Motor neuron (in vitro differentiated cells): Measurements from ENCODE around the gene PARD3. TPM values are rescaled to one million over a fixed set of nuclear protein-coding genes. Genes with fewer than 3 reads are reported as not detected.

Source experiments
- ATAC-seq, 8 experiments: fragments of 200-7000 bp; cut with Tn5 transposase; replicated peaks in 6 of 8; 2 replicates each; pipeline ENCODE4 v1.8.0; 2021; ENCODE audit warnings: mild to moderate bottlenecking in 8 of 8, moderate library complexity in 8 of 8
- H3K27ac ChIP-seq, 2 donors: fragments of 250-450 bp; sonication (Bioruptor Pico); 2 replicates each; pipeline ENCODE4 v1.9.0; 2021; ENCODE audit warnings: antibody characterized with exemption in 2 of 2, mild to moderate bottlenecking in 2 of 2, moderate library complexity in 1 of 2
- H3K4me1 ChIP-seq, 2 donors: fragments of 250-450 bp; sonication (Bioruptor Pico); replicated peaks in 1 of 2; 2 replicates each; pipeline ENCODE4 v1.6.1; 2021; ENCODE audit warnings: antibody characterized with exemption in 2 of 2, mild to moderate bottlenecking in 2 of 2, moderate library complexity in 1 of 2
- H3K4me3 ChIP-seq, 5 donors: fragments of 250-450 bp; sonication (Bioruptor Pico); 2 replicates each; pipeline ENCODE4 v1.9.0; 2021; ENCODE audit warnings: antibody characterized with exemption in 5 of 5, mild to moderate bottlenecking in 5 of 5, moderate library complexity in 4 of 5
- WGBS, 10 experiments: fragments of 450-650 bp; shearing (Covaris generic); methylation state at CpG; one replicate each; pipeline ENCODE4 v1.0.0; 2022; 5-methylcytosine and 5-hydroxymethylcytosine counted together
- in situ Hi-C, 9 experiments: fragments of 400-800 bp; cut with MboI; loops; one replicate each; pipeline ENCODE4 v1.15.0; 2021; ENCODE audit warnings: low sequenced_read_pairs in 9 of 9, low pct_unique_long_range_greater_than_20kb in 2 of 9; ENCODE audit not compliant: unreplicated experiment in 9 of 9
- total RNA-seq, 8 experiments: library from RNA; unstranded; fragments of 300-600 nt; gene quantifications; 2 replicates each; pipeline versions ENCODE4 v1.2.3 to v1.2.4, GENCODE V29; 2022

PARD3 gene
- total RNA-seq, 8 experiments from 2014 or later = 21.5 to 154 (median 34.0) TPM

GRCh38 chr10:34721208-34721840, 93.8 kb downstream of the PARD3 start:
- no peak overlapping the region for H3K27ac ChIP-seq
- in situ Hi-C loops = loop anchor here in 1 of 9 experiments (25.0 kb wide), 1 partner anchor 241 kb away; no protein-coding TSS in a partner anchor
- no peak overlapping the region for H3K4me3 ChIP-seq
- 30 to 100% (median 90%) methylated on average over 1 to 4 of the region's 5 CpGs; no CpG with 5 or more reads in 3 of the 10 experiments for WGBS, 10 experiments
- peaks cover 2 to 7% of the 10 kb centered on the region in 2 donors for H3K4me1 ChIP-seq
- ATAC-seq = peak in 6 of 8 experiments; percentile 11 to 87 (median 30)

- ATAC-seq = no peak
- in situ Hi-C loops = loop anchor here in 1 of 9 experiments (25.0 kb wide), 1 partner anchor 243 kb away; no protein-coding TSS in a partner anchor
- H3K27ac ChIP-seq = no peak overlapping the region
- WGBS, 10 experiments = 40 to 100% (median 100%) methylated on average over 1 of the region's 1 CpG; no CpG with 5 or more reads in 5 of the 10 experiments
- no peak overlapping the region for H3K4me3 ChIP-seq
- peaks cover 2 to 7% of the 10 kb centered on the region in 2 donors for H3K4me1 ChIP-seq
These were observed 95.3 kb downstream of the PARD3 start for GRCh38 chr10:34719746-34720145.

GRCh38 chr10:34719328-34719727, 95.8 kb downstream of the PARD3 start:
- Histone ChIP-seq H3K27ac (no peak overlapping the region), H3K4me1 (peaks cover 2 to 7% of the 10 kb centered on the region in 2 donors), H3K4me3 (no peak overlapping the region)
- in situ Hi-C loops = loop anchor here in 1 of 9 experiments (25.0 kb wide), 1 partner anchor 243 kb away; no protein-coding TSS in a partner anchor
- no peak for ATAC-seq
- WGBS, 10 experiments = 43 to 100% (median 81%) methylated on average over 1 to 2 of the region's 2 CpGs

GRCh38 chr10:34717429-34717828, 97.7 kb downstream of the PARD3 start:
- H3K4me1 ChIP-seq = peaks cover 0 to 2% of the 10 kb centered on the region in 2 donors
- WGBS, 10 experiments = 90 to 100% (median 95%) methylated on average over 1 to 7 of the region's 7 CpGs; no CpG with 5 or more reads in 3 of the 10 experiments
- in situ Hi-C loops = loop anchor here in 1 of 9 experiments (25.0 kb wide), 1 partner anchor 245 kb away; no protein-coding TSS in a partner anchor
- no peak overlapping the region for H3K4me3 ChIP-seq
- no peak for ATAC-seq
- H3K27ac ChIP-seq = no peak overlapping the region

- Histone ChIP-seq H3K4me1 (peaks cover 0 to 2% of the 10 kb centered on the region in 2 donors), H3K27ac (no peak overlapping the region), H3K4me3 (no peak overlapping the region)
- WGBS, 10 experiments = 20 to 100% methylated on average over 1 of the region's 1 CpG; no CpG with 5 or more reads in 8 of the 10 experiments
- ATAC-seq = no peak
- in situ Hi-C loops = loop anchor here in 1 of 9 experiments (25.0 kb wide), 1 partner anchor 245 kb away; no protein-coding TSS in a partner anchor
These were observed 98.1 kb downstream of the PARD3 start for GRCh38 chr10:34716958-34717357.

GRCh38 chr10:34716234-34716633, 98.9 kb downstream of the PARD3 start:
- 78 to 100% (median 100%) methylated on average over 1 of the region's 1 CpG; no CpG with 5 or more reads in 7 of the 10 experiments for WGBS, 10 experiments
- H3K4me3 ChIP-seq = no peak overlapping the region
- in situ Hi-C loops = loop anchor here in 1 of 9 experiments (25.0 kb wide), 1 partner anchor 246 kb away; no protein-coding TSS in a partner anchor
- H3K27ac ChIP-seq = no peak overlapping the region
- no peak for ATAC-seq
- H3K4me1 ChIP-seq = peaks cover 0 to 2% of the 10 kb centered on the region in 2 donors

- Histone ChIP-seq H3K27ac (no peak overlapping the region), H3K4me3 (no peak overlapping the region), H3K4me1 (peaks cover 0 to 2% of the 10 kb centered on the region in 2 donors)
- WGBS, 10 experiments = 75 to 100% (median 90%) methylated on average over 1 to 8 of the region's 8 CpGs
- in situ Hi-C loops = loop anchor here in 1 of 9 experiments (25.0 kb wide), 1 partner anchor 247 kb away; no protein-coding TSS in a partner anchor
- ATAC-seq = no peak
These were observed 99.4 kb downstream of the PARD3 start for GRCh38 chr10:34715511-34716187.

GRCh38 chr10:34713875-34714274, 101.2 kb downstream of the PARD3 start:
- in situ Hi-C loops = loop anchor here in 1 of 9 experiments (25.0 kb wide), 1 partner anchor 248 kb away; no protein-coding TSS in a partner anchor
- WGBS, 10 experiments = 0 to 86% (median 75%) methylated on average over 1 of the region's 1 CpG; no CpG with 5 or more reads in 1 of the 10 experiments
- H3K27ac ChIP-seq = no peak overlapping the region
- peaks cover 0 to 2% of the 10 kb centered on the region in 2 donors for H3K4me1 ChIP-seq
- peak in 1 of 8 experiments; percentile 32 for ATAC-seq
- H3K4me3 ChIP-seq = no peak overlapping the region

GRCh38 chr10:34711500-34711899, 103.6 kb downstream of the PARD3 start:
- 50 to 100% (median 93%) methylated on average over 1 to 3 of the region's 3 CpGs; no CpG with 5 or more reads in 4 of the 10 experiments for WGBS, 10 experiments
- in situ Hi-C loops = loop anchor here in 1 of 9 experiments (25.0 kb wide), 1 partner anchor 251 kb away; no protein-coding TSS in a partner anchor
- ATAC-seq = peak in 1 of 8 experiments; percentile 19
- Histone ChIP-seq H3K4me1 (no peaks in the 10 kb centered on the region), H3K27ac (no peak overlapping the region), H3K4me3 (no peak overlapping the region)

GRCh38 chr10:34710391-34710751, 104.7 kb downstream of the PARD3 start:
- Histone ChIP-seq H3K4me3 (no peak overlapping the region), H3K4me1 (peaks cover 0 to 3% of the 10 kb centered on the region in 2 donors), H3K27ac (no peak overlapping the region)
- in situ Hi-C loops = loop anchor here in 1 of 9 experiments (25.0 kb wide), 1 partner anchor 252 kb away; no protein-coding TSS in a partner anchor
- 13 to 100% (median 83%) methylated on average over 1 to 4 of the region's 4 CpGs; no CpG with 5 or more reads in 3 of the 10 experiments for WGBS, 10 experiments
- ATAC-seq = peak in 6 of 8 experiments; percentile 18 to 90 (median 58)

- in situ Hi-C loops = loop anchor here in 1 of 9 experiments (25.0 kb wide), 1 partner anchor 252 kb away; no protein-coding TSS in a partner anchor
These were observed 105.3 kb downstream of the PARD3 start for GRCh38 chr10:34709637-34710390.

GRCh38 chr10:34707656-34708055, 107.4 kb downstream of the PARD3 start:
- ATAC-seq = peak in 1 of 8 experiments; percentile 19
- 60 to 100% (median 78%) methylated on average over 1 of the region's 1 CpG; no CpG with 5 or more reads in 4 of the 10 experiments for WGBS, 10 experiments
- in situ Hi-C loops = loop anchor here in 1 of 9 experiments (25.0 kb wide), 1 partner anchor 255 kb away; no protein-coding TSS in a partner anchor

More at GRCh38 chr10:34709637-34710390, 105.3 kb downstream of the PARD3 start:
- no peak for ATAC-seq
- H3K4me3 ChIP-seq = no peak overlapping the region
- H3K4me1 ChIP-seq = peaks cover 0 to 3% of the 10 kb centered on the region in 2 donors
- 61 to 98% (median 82%) methylated on average over 3 to 7 of the region's 8 CpGs for WGBS, 10 experiments
- H3K27ac ChIP-seq = no peak overlapping the region

More at GRCh38 chr10:34707656-34708055, 107.4 kb downstream of the PARD3 start:
- Histone ChIP-seq H3K4me3 (no peak overlapping the region), H3K27ac (no peak overlapping the region), H3K4me1 (peaks cover 0 to 3% of the 10 kb centered on the region in 2 donors)
